Effector CD4-positive, alpha-beta T cell (primary cell): ENCODE measurements around the gene COQ2.

Source experiments
- DNase-seq: peaks from one replicate; pipeline ENCODE4 v3.0.0-alpha.2; 2020

The COQ2 gene

DNA sequence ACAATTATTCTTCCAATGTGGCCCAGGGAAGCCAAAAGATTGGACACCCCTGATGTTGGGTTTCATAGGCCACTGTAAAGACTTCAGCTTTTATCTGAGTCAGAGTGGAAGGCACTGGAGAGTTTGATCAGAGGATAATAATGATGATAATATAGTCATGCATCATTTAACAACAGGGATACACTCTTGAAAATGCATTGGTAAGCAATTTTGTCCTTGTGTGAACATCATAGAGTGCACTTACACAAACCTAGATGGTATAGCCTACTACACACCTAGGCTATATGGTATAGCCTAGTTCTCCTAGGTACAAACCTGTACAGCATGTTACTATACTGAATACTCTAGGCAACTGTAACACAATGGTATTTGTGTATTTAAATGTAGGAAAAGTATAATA, 70.5 kb downstream of the COQ2 start:
- no peak for DNase-seq
